COR-L47 (cell line): Measurements from ENCODE around the gene PLEKHG3.
"Not testable (repeated sequence)": the region's sequence is repeated elsewhere in the genome, so short reads cannot be mapped to it uniquely, and the experiment has no call there.

ENCODE experiments used
- DNase-seq: peaks from one replicate; lab custom pipeline; 2025; lab: John Stamatoyannopoulos, UW

Gene PLEKHG3

DNA sequence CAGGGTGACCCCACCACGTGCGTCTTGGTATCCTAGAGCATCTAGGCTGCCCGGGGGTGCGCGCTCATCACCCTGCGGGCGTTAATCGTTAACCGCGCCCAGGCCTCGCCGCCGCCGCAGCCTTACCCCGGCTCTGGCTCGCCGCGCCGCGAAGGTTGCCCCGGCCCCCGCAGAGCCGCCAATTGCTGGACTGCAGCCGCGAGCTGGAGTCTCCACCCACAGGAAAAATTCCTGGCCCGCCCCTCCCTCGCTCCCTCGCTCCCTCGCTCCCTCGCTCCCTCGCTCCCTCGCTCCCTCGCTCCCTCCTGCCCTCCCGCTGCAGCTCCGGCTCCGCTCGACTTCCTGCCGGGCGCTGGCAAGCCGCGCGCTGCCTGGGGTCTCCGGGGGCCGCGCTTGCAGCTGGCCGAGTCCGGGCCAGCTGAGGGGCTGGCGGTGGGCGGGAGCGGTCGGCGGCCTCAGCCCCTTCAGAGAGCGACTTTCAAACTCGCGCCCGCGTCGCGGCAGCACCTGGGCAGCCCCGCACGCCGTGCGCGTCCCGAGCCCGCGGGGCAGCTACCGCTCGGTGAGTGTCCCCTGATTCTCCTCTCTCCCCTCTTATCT is at the start of gene PLEKHG3:
PLEKHG3 (plus strand) TSS at position 282 of the 600 bp plus-strand sequence. CDS start 23,208 bp downstream, outside the sequence.
- DNase-seq: peak; percentile 84

DNA sequence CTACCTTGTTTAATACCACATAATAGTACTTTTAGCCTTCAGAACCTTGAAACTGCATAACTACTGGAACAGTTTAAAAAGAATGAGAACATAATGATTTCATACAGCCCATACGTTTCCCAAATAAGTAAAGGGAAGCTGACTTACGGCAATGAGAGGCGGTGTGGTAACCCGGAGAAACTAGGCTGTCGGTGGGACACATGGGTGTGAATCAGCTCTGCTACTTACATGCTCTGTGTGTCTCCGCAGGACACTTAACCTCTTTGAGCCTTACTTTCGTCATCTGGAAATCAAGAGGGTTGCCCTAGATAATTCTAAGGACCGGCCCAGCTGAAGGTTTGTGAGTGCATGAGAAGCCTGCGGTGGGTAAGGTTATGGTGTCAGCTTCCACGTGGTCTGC is 49.3 kb upstream of the PLEKHG3 start:
- no peak for DNase-seq

DNA sequence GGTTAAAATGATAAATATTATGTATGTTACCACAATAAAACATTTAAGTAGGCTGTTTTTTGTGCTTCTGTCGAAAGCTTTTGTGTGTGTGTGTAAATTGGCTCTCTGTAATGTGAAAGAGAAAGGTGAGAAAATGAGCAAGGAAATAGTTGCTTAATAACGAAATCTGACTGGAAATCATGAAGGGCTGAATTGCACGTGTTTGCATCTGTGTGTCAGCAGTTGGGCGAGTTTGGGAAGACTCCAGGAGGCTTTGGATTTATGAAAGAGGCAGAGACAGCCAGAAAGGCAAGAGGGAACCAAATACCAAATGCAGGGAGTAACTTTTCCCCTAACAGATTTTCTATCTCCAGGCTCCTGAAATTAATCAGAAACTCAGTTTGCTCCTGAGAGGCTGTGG is 47.2 kb upstream of the PLEKHG3 start:
- DNase-seq: no peak

DNA sequence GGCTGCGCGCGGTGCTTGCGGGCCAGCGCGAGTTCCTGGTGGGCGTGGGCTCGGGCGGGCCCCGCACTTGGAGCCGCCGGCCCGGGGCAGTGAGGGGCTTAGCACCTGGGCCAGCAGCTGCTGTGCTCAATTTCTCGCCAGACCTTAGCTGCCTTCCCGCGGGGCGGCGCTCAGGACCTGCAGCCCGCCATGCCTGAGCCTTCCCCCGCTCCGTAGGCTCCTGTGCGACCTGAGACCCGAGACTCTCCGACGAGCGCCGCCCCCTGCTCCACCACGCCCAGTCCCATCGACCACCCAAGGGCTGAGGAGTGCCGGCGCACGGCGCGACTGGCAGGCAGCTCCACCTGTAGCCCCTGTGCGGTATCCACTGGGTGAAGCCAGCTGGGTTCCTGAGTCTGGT is 46.0 kb upstream of the PLEKHG3 start:
- DNase-seq: no peak

DNA sequence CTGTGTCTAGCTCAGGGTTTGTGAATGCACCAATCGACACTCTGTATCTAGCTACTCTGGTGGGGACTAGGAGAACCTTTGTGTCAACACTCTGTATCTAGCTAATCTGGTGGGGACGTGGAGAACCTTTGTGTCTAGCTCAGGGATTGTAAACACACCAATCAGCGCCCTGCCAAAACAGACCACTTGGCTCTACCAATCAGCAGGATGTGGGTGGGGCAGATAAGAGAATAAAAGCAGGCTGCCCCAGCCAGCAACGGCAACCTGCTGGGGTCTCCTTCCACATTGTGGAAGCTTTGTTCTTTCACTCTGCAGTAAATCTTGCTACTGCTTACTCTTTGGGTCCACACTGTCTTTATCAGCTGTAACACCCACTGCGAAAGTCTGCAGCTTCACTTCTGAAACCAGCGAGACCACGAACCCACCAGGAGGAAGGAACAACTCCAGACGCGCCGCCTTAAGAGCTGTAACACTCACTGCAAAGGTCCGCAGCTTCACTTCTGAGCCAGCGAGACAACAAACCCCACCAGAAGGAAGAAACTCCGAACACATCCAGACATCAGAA is 45.4 kb upstream of the PLEKHG3 start:
- DNase-seq: not testable (repeated sequence)

- no peak for DNase-seq
These were observed 44.9 kb upstream of the PLEKHG3 start for GRCh38 chr14:64659366-64659765.

DNA sequence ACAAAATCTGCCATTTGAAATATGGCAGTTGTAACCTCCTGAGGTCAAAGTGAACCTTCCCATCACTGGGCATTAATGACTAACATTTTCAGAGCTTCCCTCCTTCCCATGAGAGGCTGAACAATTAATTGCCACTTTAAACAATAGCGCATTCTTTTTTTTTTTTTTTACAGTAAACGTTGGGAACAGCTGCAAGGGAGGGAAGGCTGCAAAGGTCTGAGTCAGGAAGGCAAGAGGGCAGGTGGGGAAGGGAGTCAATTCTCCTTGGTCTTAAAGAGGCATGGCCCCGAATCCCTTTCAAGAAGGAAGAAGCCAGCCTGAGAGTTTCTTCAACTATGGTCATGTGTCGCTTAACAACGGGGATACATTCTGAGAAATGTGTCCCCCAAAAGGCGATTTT is 41.0 kb upstream of the PLEKHG3 start:
- no peak for DNase-seq

- peak; percentile 54 for DNase-seq
These were observed 32.6 kb upstream of the PLEKHG3 start for GRCh38 chr14:64671591-64671990.

DNA sequence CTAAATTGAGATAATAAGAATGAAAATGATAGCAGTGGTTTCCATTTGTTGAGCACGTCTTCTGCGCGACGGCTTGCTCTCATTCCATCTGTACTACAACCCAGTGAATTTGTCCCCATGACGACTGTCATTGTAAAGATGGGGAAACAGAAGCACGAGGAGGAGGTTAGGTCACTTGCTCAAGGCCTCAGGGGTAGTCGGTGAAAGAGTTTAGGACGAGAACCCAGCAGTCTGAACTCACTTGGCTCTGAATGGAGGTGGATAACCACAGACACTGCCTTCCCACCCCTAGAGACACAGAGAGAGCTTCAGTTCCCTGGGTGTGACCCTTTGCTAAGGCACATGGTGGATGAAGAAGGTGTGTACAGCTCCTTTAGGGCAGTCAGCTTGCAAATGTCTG is 30.9 kb upstream of the PLEKHG3 start:
- DNase-seq: no peak

- DNase-seq: no peak
These were observed 30.5 kb upstream of the PLEKHG3 start for GRCh38 chr14:64673748-64674147.

DNA sequence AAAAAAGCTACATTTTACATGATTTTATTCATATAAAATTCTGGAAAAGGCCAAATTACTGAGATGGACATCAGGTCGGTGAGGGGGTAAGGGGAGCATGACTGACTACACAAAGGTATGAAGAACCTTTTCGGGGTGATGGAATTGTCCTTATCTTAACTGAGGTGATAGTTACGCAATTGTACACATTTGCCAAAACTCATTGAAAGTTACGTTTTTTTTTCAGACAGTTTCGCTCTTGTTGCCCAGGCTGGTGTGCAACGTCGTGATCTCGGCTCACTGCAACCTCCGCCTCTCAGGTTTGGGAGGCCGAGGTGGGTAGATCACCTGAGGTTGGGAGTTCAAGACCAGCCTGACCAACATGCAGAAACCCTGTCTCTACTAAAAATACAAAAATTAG is 29.4 kb upstream of the PLEKHG3 start:
- no peak for DNase-seq

DNA sequence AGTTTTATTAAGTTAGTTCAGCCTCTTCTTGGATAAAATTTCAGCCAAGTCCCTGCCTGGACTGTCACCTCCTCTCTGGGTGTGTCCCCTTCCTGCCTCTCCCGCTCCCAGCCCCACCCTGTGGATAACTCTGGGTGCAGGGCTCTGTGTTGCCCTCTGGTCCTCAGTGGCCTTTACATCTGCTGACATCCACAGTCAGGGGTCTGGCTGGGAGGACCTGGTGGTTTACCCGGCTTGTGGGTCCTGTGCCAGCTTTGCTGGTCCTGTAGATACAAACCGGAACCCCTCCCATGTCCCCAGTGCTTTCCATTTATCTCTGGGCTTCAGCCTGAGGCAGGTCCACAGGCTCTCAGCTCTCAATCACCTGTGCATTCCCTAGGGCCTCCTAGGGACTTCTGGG is 28.9 kb upstream of the PLEKHG3 start:
- no peak for DNase-seq

- DNase-seq: no peak
These were observed 27.7 kb upstream of the PLEKHG3 start for GRCh38 chr14:64676410-64677008.

DNA sequence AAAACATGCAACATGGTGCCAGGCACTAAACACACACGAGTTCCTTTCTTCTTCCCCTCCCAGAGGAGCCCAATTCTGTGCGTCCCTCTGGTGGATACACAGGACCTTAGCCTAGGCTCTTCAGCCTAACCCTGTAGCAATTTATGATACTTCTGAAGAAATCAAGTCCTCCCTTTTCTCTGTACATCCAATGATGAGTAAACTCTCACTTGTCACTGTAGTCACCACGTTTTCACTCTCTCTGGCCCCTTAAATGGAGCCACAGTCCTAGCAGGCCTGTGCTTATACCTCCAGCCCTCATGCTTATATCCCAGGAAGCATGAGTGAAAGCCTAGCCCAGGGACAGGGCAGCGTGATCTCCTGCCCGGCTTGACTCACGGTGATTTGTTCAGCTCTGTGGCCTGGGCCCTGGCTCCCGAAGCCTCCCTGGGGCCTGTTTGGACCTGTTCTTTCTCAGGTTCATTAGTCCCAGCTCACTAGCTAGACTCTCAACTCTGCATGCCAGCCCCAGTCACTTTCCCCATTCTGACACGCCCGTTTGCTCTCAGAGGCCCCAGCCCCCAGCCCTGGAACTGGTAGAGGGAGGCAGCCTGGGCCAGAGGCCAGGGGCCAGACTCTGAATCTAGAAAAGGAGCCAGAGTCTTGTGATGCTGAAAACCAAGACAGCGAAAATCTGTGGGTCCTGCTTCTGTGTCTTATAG is 24.1 kb upstream of the PLEKHG3 start:
- DNase-seq: no peak

DNA sequence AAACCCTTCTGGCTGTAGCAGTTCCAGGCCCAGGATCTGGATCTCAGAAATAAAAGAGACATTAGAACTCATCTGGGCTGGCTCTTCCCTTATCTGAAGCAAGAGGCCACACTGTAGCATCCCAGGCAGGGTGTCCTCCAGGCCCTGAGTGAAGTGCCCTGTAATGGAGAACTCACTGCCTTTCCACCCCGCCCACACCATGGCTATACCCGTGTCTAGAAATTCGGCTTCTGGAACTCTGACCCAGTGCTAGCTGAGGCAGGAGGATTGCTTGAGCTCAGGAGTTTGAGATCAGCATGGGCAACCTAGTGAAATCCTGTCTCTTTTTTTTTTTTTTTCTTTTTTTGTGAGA is 23.5 kb upstream of the PLEKHG3 start:
- no peak for DNase-seq

DNA sequence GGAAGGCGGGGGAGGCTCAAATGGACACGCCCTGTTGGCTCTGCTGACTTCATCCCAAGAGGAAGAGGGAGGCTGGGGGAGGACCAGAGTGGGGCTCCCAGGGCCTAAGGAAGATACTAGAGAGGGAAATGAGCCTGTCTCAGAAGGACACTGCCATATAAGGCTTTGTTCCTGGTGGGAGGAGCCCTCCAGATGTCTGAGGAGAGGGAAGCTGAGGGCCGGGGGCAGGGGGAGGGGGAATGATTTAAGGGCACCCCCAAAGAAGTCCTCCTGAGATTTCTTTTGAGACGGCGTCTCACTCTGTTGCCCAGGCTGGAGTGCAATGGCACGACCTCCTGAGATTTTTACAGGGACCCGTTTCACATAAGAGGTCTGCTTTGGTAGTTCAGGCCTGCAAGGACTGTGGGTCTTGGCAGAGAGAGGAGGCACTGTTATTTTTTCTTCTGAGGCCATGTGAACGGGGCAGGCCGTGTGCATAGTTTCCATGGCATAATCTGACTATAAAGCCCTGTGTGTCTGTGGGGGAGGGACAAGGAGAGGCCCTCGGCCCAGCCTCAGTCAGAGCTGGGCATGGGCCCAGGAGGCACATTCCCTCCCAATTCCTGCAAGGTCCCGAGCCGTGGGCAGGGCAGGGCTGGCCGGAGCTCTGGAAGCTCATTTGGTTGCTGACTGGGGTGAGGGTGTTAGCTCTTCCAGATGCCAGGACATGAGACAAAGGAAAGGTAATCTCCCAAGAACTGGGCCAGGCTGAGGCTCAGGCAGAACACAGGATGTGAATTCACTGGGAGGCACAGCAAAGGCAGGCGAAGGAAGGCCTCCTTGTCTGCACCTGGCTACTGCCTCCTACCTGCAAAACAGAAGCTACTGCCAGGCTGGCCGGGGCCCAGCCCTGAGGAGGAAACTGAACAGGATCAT is 22.2 kb upstream of the PLEKHG3 start:
- no peak for DNase-seq

GRCh38 chr14:64682843-64683242 is 21.4 kb upstream of the PLEKHG3 start:
- no peak for DNase-seq

DNA sequence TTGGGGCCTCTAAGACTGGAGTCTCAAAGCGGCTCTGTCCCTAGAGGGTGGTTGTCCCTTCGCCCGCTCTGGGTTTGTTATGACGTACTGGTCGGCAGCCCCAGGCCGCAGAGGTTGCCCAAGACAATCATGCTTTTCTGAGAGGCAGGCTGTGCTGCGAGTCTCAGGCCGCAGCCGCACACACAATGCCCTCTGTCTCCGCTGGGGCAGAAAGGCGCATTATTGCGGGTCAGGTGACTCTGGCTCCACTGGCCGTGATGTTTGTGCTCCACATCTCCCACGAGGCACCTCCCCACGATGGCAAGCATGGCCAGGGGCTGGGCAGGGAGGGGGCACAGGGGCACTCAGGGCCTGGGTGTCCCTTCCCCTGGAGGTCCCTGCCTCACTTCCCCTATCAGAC is 21.0 kb upstream of the PLEKHG3 start:
- DNase-seq: no peak

- peak; percentile 25 for DNase-seq
These were observed 20.1 kb upstream of the PLEKHG3 start for GRCh38 chr14:64684091-64684490.

DNA sequence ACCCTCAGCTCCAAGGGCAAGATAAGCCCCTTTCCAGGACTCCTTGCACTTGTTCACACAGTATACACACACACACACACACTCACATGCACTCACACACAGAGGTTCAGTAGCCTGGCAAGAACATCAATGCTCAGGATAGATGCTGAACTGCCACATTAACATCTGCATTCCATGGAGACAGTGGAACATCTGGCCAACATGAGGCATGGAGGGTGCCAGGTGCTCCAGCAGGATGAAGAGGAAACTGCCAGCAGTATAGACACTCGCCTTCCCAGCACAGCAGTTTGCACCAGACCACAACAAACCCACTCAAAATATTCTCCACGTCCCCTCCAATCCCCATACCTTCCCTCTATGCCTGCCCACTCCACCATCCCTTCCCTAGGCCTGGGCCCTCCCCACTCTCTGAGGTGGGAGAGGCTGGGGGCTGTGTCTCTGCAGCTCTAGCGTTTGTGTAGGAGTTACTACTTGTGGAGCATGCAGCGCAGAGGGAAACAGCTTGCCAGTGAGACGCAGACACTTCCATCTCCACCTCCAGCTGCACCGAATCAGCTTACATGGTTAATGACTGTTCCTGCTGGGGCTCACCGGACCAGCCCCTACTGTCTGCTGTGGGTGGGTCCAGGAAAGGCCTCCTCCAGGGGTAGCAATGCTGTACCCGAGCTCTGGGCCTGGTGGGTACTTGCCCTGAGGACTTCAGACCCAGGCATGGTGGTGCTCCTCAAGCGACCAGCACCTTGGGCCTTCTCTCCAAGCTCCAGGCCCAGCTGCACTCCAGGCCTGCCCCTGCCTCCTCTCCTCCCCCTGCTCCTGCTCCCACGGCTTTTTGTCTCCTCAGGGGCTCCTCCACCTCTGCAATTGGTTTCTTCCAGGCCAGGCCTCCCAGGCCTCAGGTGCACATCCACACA is 18.6 kb upstream of the PLEKHG3 start:
- DNase-seq: no peak

GRCh38 chr14:64686282-64686615 is 18.0 kb upstream of the PLEKHG3 start:
- no peak for DNase-seq
